IPS-NIHi11 (cell line): ENCODE data around the gene AQP3.
"Not testable (repeated sequence)": the region's sequence is repeated elsewhere in the genome, so short reads cannot be mapped to it uniquely, and the experiment has no call there.

Experiments used
- DNase-seq: peaks from one replicate; pipeline ENCODE4 v3.0.0; 2012; ENCODE audit warnings: mixed read lengths, low spot score

AQP3 gene

GRCh38 chr9:33440609-33441008 is 6.8 kb downstream of the AQP3 start:
- no peak for DNase-seq

- DNase-seq: no peak
These were observed 7.2 kb downstream of the AQP3 start for GRCh38 chr9:33440204-33440603.

GRCh38 chr9:33439731-33440130 is 7.7 kb downstream of the AQP3 start:
- no peak for DNase-seq

GRCh38 chr9:33438926-33439680 is 8.3 kb downstream of the AQP3 start:
- no peak for DNase-seq

GRCh38 chr9:33437898-33438297 is 9.5 kb downstream of the AQP3 start:
- DNase-seq: no peak

GRCh38 chr9:33437205-33437604 is 10.2 kb downstream of the AQP3 start:
- DNase-seq: no peak

GRCh38 chr9:33436445-33436844 is 10.9 kb downstream of the AQP3 start:
- DNase-seq: no peak

GRCh38 chr9:33435821-33436277 is 11.5 kb downstream of the AQP3 start:
- no peak for DNase-seq

- DNase-seq: no peak
These were observed 12.9 kb downstream of the AQP3 start for GRCh38 chr9:33434317-33435105.

GRCh38 chr9:33433871-33434270 is 13.5 kb downstream of the AQP3 start:
- DNase-seq: no peak

GRCh38 chr9:33431420-33431819 is 16.0 kb downstream of the AQP3 start:
- DNase-seq: no peak

- DNase-seq: no peak
These were observed 16.5 kb downstream of the AQP3 start for GRCh38 chr9:33430942-33431341.

- DNase-seq: no peak
These were observed 18.0 kb downstream of the AQP3 start for GRCh38 chr9:33429256-33429985.

- no peak for DNase-seq
These were observed 20.5 kb downstream of the AQP3 start for GRCh38 chr9:33426843-33427293.

GRCh38 chr9:33425128-33425533 is 22.3 kb downstream of the AQP3 start:
- DNase-seq: no peak

- not testable (repeated sequence) for DNase-seq
These were observed 22.9 kb downstream of the AQP3 start for GRCh38 chr9:33424492-33424891.

- not testable (repeated sequence) for DNase-seq
These were observed 23.4 kb downstream of the AQP3 start for GRCh38 chr9:33424043-33424442.

- no peak for DNase-seq
These were observed 27.6 kb downstream of the AQP3 start for GRCh38 chr9:33419708-33420303.

- no peak for DNase-seq
These were observed 29.3 kb downstream of the AQP3 start for GRCh38 chr9:33418090-33418489.

- no peak for DNase-seq
These were observed 30.4 kb downstream of the AQP3 start for GRCh38 chr9:33416996-33417395.

GRCh38 chr9:33415501-33416038 is 31.8 kb downstream of the AQP3 start:
- peak; percentile 83 for DNase-seq
